GM12892 (cell line): ENCODE data around the gene ZNF343.

Experiments
- POLR2A ChIP-seq: IDR thresholded peaks from 2 replicates; pipeline ENCODE4 v1.6.1; 2011; ENCODE audit warnings: low read depth, low read length, control low read depth
- POLR2AphosphoS5 ChIP-seq: IDR thresholded peaks from 2 replicates; pipeline ENCODE4 v1.6.1; 2011; ENCODE audit warnings: low read depth, low read length, control low read depth

- TF ChIP-seq POLR2A (peak; percentile 51; the same call in 1 of the 2 replicates), POLR2AphosphoS5 (no peak)
These were observed 44.9 kb downstream of the ZNF343 start for GRCh38 chr20:2463616-2464365.
